Osteoblast (primary cell): ENCODE measurements around the gene AFF2. TPM values are rescaled to one million over a fixed set of nuclear protein-coding genes. Genes with fewer than 3 reads are reported as not detected.

ENCODE experiments used
- DNase-seq: peaks from one replicate; pipeline ENCODE4 v3.0.0; 2011; ENCODE audit warnings: low spot score, mixed read lengths; ENCODE audit not compliant: insufficient read length; ENCODE audit errors: missing footprints
- H2AFZ ChIP-seq: 2 replicates; pipeline ENCODE4 v1.6.0; 2011; ENCODE audit warnings: mild to moderate bottlenecking, low read length
- H3K27ac ChIP-seq: 2 replicates; pipeline ENCODE4 v1.5.1; 2011; ENCODE audit warnings: mild to moderate bottlenecking, low read depth, low read length, moderate library complexity
- H3K27me3 ChIP-seq: 2 replicates; pipeline ENCODE4 v1.6.0; 2012; ENCODE audit warnings: mild to moderate bottlenecking, control low read depth, inconsistent platforms, low read length, moderate library complexity; ENCODE audit not compliant: insufficient read depth
- H3K36me3 ChIP-seq: 2 replicates; pipeline ENCODE4 v1.5.1; 2011; ENCODE audit warnings: mild to moderate bottlenecking, low read length, control low read depth, moderate library complexity; ENCODE audit not compliant: insufficient read depth
- H3K4me1 ChIP-seq: 2 replicates; pipeline ENCODE4 v1.5.1; 2011; ENCODE audit warnings: mild to moderate bottlenecking, low read length, control low read depth, moderate library complexity; ENCODE audit not compliant: insufficient read depth
- H3K4me2 ChIP-seq: 2 replicates; pipeline ENCODE4 v1.6.0; 2011; ENCODE audit warnings: mild to moderate bottlenecking, low read length; ENCODE audit not compliant: insufficient read depth
- H3K4me3 ChIP-seq: fragments of 200-600 bp; sonication (generic); 3 replicates; pipeline ENCODE4 v1.5.1; 2012; ENCODE audit warnings: mild to moderate bottlenecking, low read length, inconsistent platforms; ENCODE audit not compliant: insufficient read depth
- H3K79me2 ChIP-seq: 2 replicates; pipeline ENCODE4 v1.6.0; 2012; ENCODE audit warnings: mild to moderate bottlenecking, low read length, control low read depth, inconsistent platforms; ENCODE audit not compliant: insufficient read depth
- H3K9me3 ChIP-seq: 2 replicates; pipeline ENCODE4 v1.5.1; 2011; ENCODE audit warnings: low read depth, low read length, control low read depth
- H4K20me1 ChIP-seq: 2 replicates; pipeline ENCODE4 v1.6.0; 2012; ENCODE audit warnings: mild to moderate bottlenecking, low read length, control low read depth; ENCODE audit not compliant: insufficient read depth
- total RNA-seq: library from RNA; depleted of rRNA; stranded (reverse); fragments of >200 nt; gene quantifications from 2 replicates; pipeline ENCODE4 v1.2.3, GENCODE V29; 2012
- TF ChIP-seq, protein P1 (sequence below): IDR thresholded peaks from 2 replicates; pipeline ENCODE4 v1.5.1; 2011; ENCODE audit warnings: mild to moderate bottlenecking, low read depth, low read length, moderate library complexity; ENCODE audit errors: extremely low read depth

Gene AFF2
- total RNA-seq, 1 donor = 10.9 TPM

DNA sequence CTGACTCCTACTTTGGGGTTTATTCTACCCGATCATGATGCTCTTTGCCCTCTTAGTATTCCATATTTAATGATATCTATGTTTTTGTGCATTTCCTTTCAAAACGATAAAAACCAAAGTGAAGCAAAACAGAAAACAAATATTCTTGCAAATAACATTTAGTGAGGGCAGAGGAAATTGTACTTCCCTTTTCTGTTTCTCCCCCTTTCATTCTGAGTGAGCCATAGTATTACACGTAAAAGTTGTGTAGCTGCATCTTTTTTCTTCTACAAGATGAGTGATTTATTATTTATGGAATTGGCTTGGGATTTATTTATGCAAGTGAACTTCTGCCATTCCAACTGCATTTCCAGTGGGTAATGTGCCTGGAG, 109.9 kb downstream of the AFF2 start:
- Histone ChIP-seq H3K4me3 (no peak overlapping the region), H2AFZ (no peak overlapping the region), H3K4me1 (no peaks in the 10 kb centered on the region), H3K9me3 (no peaks in the 10 kb centered on the region), H3K36me3 (no peaks in the 10 kb centered on the region), H3K79me2 (no peaks in the 10 kb centered on the region), H3K27me3 (no peaks in the 10 kb centered on the region), H3K27ac (no peak overlapping the region), H3K4me2 (no peak overlapping the region), H4K20me1 (no peaks in the 10 kb centered on the region)
- no peak for DNase-seq
- TF ChIP-seq, protein P1, sequence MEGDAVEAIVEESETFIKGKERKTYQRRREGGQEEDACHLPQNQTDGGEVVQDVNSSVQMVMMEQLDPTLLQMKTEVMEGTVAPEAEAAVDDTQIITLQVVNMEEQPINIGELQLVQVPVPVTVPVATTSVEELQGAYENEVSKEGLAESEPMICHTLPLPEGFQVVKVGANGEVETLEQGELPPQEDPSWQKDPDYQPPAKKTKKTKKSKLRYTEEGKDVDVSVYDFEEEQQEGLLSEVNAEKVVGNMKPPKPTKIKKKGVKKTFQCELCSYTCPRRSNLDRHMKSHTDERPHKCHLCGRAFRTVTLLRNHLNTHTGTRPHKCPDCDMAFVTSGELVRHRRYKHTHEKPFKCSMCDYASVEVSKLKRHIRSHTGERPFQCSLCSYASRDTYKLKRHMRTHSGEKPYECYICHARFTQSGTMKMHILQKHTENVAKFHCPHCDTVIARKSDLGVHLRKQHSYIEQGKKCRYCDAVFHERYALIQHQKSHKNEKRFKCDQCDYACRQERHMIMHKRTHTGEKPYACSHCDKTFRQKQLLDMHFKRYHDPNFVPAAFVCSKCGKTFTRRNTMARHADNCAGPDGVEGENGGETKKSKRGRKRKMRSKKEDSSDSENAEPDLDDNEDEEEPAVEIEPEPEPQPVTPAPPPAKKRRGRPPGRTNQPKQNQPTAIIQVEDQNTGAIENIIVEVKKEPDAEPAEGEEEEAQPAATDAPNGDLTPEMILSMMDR = no peak

DNA sequence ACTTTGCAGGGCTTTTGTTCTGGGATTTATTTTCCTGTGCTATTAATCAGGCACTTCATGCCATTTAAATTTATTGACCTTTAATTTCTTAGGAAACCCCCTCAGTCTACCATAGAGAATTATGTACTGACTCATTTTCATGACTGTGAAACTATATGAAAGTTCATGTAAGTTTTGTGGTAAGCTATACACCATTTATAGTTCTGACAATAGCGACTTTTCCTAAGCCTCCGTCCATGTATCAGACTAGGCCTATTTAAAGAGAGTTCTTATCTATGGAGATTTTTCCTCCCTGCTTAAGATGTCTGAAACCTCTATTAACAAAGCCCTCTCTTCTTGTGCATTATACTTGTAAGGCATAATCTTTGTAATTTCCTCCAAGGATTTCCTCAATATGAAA, 111.6 kb downstream of the AFF2 start:
- Histone ChIP-seq H3K4me3 (no peak overlapping the region), H3K4me1 (no peaks in the 10 kb centered on the region), H3K27me3 (no peaks in the 10 kb centered on the region), H3K79me2 (no peaks in the 10 kb centered on the region), H3K36me3 (no peaks in the 10 kb centered on the region), H3K9me3 (no peaks in the 10 kb centered on the region), H2AFZ (no peak overlapping the region), H3K4me2 (no peak overlapping the region), H4K20me1 (no peaks in the 10 kb centered on the region), H3K27ac (no peak overlapping the region)
- TF ChIP-seq, protein P1 = no peak
- no peak for DNase-seq

DNA sequence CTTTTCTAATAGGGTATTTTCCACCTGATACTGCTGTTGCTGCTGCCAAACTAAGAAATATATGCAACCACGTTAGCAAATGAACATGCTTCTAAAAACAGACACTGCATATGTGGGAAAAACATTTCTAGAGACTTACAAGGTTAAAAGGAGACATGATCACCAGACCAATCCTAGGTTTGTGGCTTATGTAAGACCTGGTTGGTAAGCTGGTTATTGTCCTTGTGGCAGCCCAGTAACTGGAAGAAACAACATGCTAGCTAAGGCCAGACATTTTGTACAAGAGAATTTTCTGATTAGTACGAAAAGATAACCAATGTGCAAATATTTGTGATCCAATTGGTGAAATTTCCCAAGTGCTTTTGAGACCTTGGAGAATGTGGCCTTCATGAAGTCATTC, 112.0 kb downstream of the AFF2 start:
- H3K27ac ChIP-seq = no peak overlapping the region
- no peaks in the 10 kb centered on the region for H3K4me1 ChIP-seq
- H3K9me3 ChIP-seq = no peaks in the 10 kb centered on the region
- H3K79me2 ChIP-seq = no peaks in the 10 kb centered on the region
- no peaks in the 10 kb centered on the region for H4K20me1 ChIP-seq
- no peak for DNase-seq
- no peak overlapping the region for H3K4me2 ChIP-seq
- TF ChIP-seq, protein P1 = no peak
- no peak overlapping the region for H2AFZ ChIP-seq
- no peaks in the 10 kb centered on the region for H3K27me3 ChIP-seq
- no peak overlapping the region for H3K4me3 ChIP-seq
- H3K36me3 ChIP-seq = no peaks in the 10 kb centered on the region

DNA sequence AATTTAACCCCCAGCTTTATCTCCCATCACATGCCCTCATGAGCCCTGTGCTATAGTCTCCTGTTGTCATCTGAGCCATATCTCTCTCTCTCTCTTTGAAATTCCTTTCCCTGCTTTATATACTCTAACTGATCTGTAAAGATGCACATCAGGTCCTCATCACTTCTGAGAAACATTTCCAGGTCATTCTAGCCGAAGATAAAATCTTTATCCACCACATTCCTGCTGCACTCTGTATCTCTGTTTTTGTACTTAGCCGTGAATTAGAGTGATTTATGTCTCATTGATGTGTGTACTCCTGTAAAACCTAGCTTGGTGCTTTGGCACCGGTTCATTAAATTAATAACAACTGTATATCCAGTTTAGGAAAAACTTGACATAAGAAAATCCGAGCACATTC, 113.2 kb downstream of the AFF2 start:
- TF ChIP-seq, protein P1 = no peak
- Histone ChIP-seq H3K36me3 (no peaks in the 10 kb centered on the region), H3K4me3 (no peak overlapping the region), H2AFZ (no peak overlapping the region), H4K20me1 (no peaks in the 10 kb centered on the region), H3K27me3 (no peaks in the 10 kb centered on the region), H3K27ac (no peak overlapping the region), H3K4me2 (no peak overlapping the region), H3K9me3 (no peaks in the 10 kb centered on the region), H3K79me2 (no peaks in the 10 kb centered on the region), H3K4me1 (no peaks in the 10 kb centered on the region)
- DNase-seq = no peak
